Measurements from ENCODE around the gene PDZRN3. TPM values are rescaled to one million over a fixed set of nuclear protein-coding genes. Genes with fewer than 3 reads are reported as not detected.

PDZRN3 gene
- total RNA-seq, 1 experiment from 2014 or later, result not detected

- CTCF ChIA-PET, result interaction anchor here (0.5 kb wide), 1 partner anchor 212 kb away, joined by 4 read pairs; no protein-coding TSS in a partner anchor
- intact Hi-C loops (cut with micrococcal nuclease; ENCODE audit: unreplicated experiment), result no loop called here
Observed at GRCh38 chr3:73342077-73342476, 282.7 kb downstream of the PDZRN3 start.

GRCh38 chr3:73341272-73341935 is 283.3 kb downstream of the PDZRN3 start:
- Mint-ChIP-seq H3K27ac (ENCODE audit: unreplicated experiment) (no peak overlapping the region), H3K27me3 (ENCODE audit: unreplicated experiment) (no peaks in the 10 kb centered on the region), H3K4me3 (ENCODE audit: low read depth, unreplicated experiment) (no peak overlapping the region), H3K4me1 (ENCODE audit: low read depth, unreplicated experiment) (no peaks in the 10 kb centered on the region), H3K9me3 (ENCODE audit: low read depth, unreplicated experiment) (peaks cover 2% of the 10 kb centered on the region), H3K36me3 (ENCODE audit: insufficient read depth, unreplicated experiment) (no peaks in the 10 kb centered on the region)
- intact Hi-C loops (cut with micrococcal nuclease; ENCODE audit: unreplicated experiment), result no loop called here
- CTCF ChIA-PET, result no interaction called here
- no TSS peak for BruUV-seq (replicated peaks)
- TF ChIP-seq CTCF (IDR thresholded peaks at IDR 0.05; ENCODE audit: unreplicated experiment), result no peak
- DNase-seq, result no peak

More at GRCh38 chr3:73342077-73342476, 282.7 kb downstream of the PDZRN3 start:
- BruUV-seq (replicated peaks), result no TSS peak
- no peak overlapping the region for H3K4me3 Mint-ChIP-seq (ENCODE audit: low read depth, unreplicated experiment)
- H3K4me1 Mint-ChIP-seq (ENCODE audit: low read depth, unreplicated experiment), result no peaks in the 10 kb centered on the region
- no peak for DNase-seq
- no peak for TF ChIP-seq CTCF (IDR thresholded peaks at IDR 0.05; ENCODE audit: unreplicated experiment)
- H3K27me3 Mint-ChIP-seq (ENCODE audit: unreplicated experiment), result no peaks in the 10 kb centered on the region
- no peaks in the 10 kb centered on the region for H3K36me3 Mint-ChIP-seq (ENCODE audit: insufficient read depth, unreplicated experiment)
- H3K27ac Mint-ChIP-seq (ENCODE audit: unreplicated experiment), result no peak overlapping the region
- H3K9me3 Mint-ChIP-seq (ENCODE audit: low read depth, unreplicated experiment), result peaks cover 2% of the 10 kb centered on the region

- TF ChIP-seq CTCF (IDR thresholded peaks at IDR 0.05; ENCODE audit: unreplicated experiment), result no peak
Observed at GRCh38 chr3:73332558-73332957, 292.2 kb downstream of the PDZRN3 start.

More at GRCh38 chr3:73332558-73332957, 292.2 kb downstream of the PDZRN3 start:
- CTCF ChIA-PET, result no interaction called here
- no TSS peak for BruUV-seq (replicated peaks)
- Mint-ChIP-seq H3K4me1 (ENCODE audit: low read depth, unreplicated experiment) (no peaks in the 10 kb centered on the region), H3K27ac (ENCODE audit: unreplicated experiment) (no peak overlapping the region), H3K36me3 (ENCODE audit: insufficient read depth, unreplicated experiment) (peaks cover 4% of the 10 kb centered on the region), H3K9me3 (ENCODE audit: low read depth, unreplicated experiment) (no peaks in the 10 kb centered on the region), H3K4me3 (ENCODE audit: low read depth, unreplicated experiment) (no peak overlapping the region), H3K27me3 (ENCODE audit: unreplicated experiment) (no peaks in the 10 kb centered on the region)
- DNase-seq, result no peak
- intact Hi-C loops (cut with micrococcal nuclease; ENCODE audit: unreplicated experiment), result no loop called here
